CD4-positive, alpha-beta T cell treated with Interleukin-4 for 1 hour (primary cell): ENCODE measurements around the gene PIGZ.
"Not testable (repeated sequence)": the region's sequence is repeated elsewhere in the genome, so short reads cannot be mapped to it uniquely, and the experiment has no call there.

Source experiments
- DNase-seq, 2 donors: peaks; one replicate each; pipeline ENCODE4 v3.0.0-alpha.2; 2020 to 2022

The PIGZ gene

DNA sequence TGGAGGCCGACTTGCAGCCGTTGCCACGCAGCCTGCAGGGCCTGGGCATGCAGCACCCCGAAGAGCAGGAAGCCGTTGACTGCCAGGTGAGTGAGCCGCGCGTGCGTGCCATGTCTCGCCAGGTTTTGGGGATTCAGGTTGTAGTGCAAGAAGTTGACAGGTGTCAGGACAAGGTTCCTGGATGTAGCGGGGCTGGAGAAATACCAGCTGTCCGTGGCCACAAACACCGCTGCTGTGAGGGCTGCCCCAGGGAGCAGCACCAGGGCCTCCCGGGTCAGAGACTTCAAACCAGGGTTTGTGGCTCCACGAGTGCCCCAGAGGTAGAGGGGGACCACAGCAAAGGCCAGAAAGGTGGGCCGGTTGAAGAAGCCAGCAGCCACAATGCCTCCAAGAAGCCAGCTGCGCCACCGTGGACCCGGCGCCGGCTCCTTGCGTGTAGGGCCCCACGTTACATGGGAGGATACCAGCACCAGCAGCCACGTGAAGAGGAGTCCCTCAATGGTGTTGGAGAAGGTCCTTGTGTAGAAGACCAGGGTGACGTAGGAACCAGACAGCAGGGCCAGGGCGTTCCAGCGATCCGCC lies 20.7 kb downstream of the PIGZ start:
- DNase-seq: no peak

DNA sequence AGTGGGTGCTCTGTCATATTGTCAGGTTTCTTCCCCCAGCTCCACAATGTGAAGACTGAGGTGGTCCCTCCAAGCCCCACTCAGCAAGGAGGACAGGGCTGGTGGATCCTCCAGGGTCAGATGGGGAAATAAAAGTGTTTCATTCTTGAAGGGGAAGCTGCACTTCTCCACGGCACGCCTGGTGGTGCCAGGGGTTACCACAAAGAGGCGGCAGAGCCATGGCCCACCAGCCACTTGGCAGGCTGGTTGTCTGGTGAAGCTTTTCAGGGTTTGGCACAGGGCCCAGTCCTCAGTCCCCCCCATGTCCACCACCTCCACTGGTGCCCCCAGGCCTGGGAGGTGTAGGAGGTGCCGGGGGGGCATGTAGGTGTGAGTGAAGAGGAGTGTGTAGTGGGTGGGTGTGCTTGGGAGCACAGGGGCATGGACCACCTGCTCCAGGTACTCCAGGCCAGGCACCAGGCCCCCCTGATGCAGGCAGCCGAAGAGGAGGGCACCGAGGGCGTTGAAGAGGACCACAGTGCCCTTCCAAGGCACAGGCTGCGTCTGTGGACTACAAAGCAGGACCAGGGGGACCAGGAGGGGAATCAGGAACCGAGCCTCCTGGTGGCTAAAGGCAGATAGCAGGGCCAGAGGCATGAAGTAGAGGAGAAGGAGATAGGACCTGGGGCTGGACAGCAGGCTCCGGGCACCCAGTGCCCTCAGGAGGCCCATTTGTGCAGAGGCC lies 21.3 kb downstream of the PIGZ start:
- no peak for DNase-seq

DNA sequence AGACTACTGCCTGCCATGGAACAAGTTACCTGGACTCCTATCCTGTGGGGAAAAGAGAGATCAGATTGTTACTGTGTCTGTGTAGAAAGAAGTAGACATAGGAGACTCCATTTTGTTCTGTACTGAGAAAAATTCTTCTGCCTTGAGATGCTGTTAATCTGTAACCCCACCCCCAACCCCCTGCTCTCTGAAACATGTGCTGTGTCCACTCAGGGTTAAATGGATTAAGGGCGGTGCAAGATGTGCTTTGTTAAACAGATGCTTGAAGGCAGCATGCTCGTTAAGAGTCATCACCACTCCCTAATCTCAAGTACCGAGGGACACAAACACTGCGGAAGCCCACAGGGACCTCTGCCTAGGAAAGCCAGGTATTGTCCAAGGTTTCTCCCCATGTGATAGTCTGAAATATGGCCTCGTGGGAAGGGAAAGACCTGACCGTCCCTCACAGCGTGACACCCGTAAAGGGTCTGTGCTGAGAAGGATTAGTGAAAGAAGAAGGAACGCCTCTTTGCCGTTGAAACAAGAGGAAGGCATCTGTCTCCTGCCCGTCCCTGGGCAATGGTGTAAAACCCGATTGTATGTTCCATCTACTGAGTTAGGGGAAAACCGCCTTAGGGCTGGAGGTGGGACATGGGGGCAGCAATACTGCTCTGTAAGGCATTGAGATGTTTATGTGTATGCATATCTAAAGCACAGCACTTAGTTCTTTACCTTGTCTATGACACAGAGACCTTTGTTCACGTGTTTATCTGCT lies 24.4 kb downstream of the PIGZ start:
- DNase-seq: not testable (repeated sequence)

DNA sequence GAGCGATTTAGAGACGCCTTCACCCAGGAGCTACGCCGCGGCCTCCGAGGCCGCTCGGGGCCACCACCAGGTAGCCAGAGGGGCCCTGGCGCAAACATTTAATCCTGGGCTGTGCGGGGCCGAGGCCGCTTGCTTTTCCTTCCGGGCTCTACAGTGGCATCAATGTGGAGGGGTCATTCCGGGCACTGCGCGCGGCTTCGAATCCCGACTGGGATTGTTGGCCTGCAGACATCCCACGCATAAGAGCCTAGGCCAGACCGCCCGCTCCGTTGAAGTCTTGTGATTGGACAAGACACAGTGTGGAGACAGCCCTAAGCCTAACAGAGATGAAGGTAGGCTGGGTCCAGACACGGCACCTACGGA lies 25.7 kb downstream of the PIGZ start:
- DNase-seq: peak in 1 of 2 donors; percentile 28

DNA sequence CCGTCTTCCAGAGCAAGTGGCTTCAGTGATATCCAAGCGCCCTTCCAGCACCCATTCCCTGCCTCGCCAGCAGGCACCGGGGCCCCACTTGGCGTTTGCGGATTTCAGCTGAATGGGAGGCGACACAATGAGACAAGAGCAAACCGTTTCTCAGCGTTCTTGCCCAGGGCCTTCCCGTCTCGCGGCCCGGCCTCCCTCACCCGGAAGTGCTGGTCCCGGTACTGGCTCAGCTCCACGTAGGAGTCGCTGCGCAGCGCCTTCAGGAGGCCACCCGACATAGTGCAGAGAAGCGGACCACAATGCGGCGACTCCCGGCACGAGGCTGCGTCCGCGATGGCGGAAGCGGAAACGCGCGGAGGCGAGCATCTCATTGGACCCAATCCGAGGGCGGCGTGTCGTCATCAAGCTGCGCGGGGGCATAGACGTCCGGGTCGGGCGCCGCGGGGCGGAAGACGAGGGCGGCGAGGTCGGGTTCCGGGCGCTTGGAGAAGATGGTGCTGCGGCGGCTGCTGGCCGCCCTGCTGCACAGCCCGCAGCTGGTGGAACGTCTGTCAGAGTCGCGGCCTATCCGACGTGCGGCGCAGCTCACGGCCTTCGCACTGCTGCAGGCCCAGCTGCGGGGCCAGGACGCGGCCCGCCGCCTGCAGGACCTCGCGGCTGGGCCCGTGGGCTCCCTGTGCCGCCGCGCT lies 26.3 kb downstream of the PIGZ start, which contains the start of gene NCBP2:
TSS of gene NCBP2 (minus strand) at position 303 of the 689 bp plus-strand sequence. CDS start at position 278, 25 bp downstream.
- DNase-seq: peak; percentile 98 to 99

DNA sequence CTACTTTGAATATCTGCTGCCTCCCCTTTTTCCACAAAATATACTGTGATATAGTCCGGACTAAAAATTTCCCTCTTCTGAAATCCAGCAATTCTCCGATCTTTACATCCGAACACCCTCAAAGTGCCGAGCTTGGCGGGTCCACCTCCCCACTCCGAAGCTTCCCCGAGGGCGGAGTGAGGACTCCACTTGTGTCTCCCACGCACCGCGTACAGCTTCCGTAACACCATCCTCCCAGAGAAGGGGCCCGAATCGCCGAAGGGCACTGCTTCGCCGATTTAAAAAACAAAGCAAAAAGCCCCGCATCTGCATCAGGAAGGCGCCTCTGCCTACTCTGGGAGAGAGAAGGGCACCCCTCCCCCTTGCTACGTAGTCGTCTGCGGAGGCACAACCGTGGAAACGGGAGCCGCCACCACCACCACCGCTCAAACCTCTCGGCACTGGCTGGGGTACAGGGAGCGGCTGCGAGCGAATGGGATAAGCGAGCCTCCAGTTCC lies 26.9 kb downstream of the PIGZ start:
- DNase-seq: peak; percentile 52 to 63

DNA sequence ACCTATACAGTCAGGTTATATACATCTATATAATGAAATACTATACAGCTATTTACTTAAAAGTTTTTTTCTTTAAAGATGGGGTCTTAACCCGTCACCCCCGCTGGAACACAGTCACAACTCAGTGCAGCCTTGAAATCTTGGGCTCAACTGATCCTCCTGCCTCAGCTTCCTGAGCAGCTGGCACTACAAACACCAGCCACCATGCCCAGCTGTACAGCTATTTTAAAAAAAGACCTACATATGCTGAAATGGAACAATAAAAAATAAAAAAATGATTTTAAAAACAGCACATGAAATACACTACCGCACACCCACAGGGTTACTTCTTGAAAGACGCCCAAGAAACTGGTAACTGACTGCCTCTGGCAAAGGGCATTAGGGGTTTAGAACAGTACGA lies 30.1 kb downstream of the PIGZ start:
- no peak for DNase-seq

DNA sequence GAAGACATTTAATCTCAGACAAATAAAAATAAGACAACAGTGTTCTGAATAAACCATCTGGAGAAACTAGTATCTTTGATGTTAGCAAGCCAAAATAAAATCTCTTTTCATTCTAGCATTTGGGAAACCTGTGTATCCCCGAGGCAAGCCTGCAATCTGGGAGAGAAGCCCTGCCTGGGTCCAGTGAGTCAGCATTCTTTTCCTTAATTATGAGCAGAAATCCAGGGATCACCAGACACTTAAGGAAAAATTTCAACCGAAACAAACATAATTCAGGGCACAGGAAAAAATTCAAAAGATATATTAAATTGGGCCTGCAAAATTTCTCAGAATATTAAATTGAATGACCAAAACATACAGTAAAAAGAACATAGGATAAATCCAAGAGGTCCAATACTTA lies 30.5 kb downstream of the PIGZ start:
- no peak for DNase-seq

DNA sequence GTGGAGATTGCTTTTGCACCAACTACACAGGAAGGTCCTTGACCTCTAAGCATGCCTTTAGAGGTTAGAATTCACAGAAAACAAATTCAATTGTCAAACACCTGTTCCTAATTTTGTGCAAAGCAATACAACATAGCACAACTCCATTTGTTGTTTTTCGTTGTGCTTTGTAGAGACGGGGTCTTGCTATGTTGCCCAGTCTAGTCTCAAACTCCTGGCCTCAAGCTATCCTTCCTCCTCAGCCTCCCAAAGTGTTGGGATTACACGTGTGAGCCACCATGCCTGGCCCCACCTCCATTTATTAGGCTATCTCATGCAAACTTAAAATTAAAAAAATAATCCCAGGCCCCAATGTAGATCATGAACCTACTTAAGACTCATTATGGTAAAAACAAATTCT lies 32.3 kb downstream of the PIGZ start:
- no peak for DNase-seq

DNA sequence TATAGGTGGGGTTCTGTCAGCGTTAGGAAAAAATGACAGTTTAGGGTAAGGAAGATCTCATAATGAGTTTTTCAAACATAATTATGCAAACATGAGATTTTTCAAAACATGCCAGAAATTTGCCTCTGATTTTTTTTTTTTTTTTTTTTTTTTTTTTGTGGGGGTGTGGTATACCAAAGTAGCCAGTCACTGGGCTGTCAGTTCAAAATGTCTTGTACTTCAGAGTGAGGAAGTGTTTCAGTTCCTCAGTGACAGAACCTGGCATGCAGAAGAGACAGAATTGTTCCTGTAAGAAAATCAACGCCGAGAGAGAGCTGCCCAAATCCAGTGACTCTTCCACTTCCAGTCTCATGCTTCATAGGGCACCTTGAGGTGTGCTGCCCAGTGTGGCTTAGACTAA lies 36.0 kb downstream of the PIGZ start:
- no peak for DNase-seq

DNA sequence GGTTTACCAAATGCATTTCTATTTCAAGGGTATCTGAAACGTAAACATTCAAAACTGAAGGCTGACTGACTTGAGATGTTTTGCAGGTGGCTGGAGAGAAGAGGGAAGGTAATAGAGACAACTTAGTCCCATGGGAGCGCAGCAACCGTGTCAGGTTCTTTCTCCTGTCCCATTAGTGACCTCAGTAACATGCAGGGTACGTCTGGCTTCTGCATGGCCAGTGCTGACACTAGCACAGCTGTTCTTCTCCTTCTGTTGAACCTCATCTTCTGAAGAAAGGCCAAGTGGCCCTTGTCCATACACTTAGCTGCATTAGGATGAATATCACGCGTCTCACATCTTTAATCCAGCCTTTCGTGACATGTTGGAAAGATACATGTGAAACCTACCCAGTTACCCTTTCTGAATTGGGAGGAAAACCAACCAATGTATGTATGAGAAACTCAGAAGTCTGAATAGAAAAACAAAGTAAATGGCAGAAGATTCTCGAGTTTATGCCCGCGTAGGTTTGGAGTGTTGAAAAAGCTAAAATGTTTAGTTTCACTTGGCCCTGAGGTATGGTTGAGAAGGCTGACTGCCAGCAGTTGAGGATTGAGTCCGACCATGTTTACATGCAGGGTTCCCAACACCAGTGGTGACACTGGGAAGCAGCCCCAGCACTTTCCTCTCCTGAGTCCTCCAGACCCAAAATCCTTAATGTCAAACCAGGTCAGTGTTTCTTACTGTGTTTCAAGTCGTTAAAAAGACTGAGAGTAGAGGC lies 36.6 kb downstream of the PIGZ start:
- DNase-seq: peak in 1 of 2 donors; percentile 21

DNA sequence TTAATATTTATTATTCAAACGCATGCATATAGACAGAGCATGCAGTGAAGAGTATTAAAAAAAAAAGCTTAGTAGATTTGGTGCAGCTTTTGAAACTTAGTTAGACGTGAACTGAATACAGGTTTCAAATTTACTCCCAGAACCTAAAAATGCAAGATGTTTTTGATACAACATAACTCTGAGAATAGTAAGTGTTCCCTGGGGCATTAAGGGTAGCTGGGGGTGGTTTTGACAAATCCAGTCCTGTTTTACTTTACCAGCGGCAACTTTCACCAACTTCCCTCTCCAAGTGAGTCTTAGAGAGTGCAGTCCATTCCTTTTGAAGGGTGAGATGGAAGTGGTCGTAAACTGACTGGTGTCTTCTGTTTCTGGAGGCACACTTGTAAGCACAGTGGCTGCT lies 37.5 kb downstream of the PIGZ start:
- DNase-seq: no peak

DNA sequence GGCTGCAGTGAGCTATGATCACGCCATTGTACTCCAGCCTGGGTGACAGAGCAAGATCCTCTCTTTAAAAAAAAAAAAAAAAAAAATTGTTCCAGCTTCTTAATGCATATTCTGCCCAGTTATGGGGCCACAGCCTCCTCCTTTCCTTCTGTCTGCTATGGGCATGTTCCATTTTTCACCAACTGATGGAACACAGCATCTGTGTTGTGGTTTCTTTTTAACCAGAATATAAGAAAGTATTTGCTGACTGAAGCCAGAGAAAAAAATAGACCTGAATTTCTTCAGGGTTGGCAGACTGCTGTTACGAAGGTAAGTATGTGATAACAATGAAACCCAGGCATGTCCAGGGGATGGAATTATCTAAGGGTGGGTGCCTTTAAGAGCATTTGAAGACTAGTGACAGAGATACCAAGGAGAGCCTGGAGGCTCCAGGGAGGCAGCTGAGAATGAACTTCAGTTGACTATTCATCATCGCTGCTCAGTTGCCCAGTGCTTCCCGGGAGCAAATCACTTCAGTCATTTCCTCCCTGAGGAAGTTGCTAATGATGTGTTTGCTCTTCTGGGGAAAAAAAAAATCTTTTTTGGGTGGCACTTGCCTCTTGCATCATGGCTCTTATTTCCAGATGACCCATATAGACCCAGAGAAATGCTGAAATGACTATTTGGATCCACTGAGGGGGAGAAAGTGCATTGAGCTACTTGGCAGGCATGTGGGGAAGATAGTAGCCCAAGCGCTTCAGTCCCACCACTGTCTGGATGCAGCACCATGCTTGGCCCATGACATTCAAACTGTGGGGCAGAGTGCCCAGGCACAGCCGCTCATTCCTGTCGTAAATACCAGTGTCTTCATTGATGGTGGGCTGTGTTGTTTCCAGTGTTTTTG lies 40.8 kb downstream of the PIGZ start:
- DNase-seq: no peak

DNA sequence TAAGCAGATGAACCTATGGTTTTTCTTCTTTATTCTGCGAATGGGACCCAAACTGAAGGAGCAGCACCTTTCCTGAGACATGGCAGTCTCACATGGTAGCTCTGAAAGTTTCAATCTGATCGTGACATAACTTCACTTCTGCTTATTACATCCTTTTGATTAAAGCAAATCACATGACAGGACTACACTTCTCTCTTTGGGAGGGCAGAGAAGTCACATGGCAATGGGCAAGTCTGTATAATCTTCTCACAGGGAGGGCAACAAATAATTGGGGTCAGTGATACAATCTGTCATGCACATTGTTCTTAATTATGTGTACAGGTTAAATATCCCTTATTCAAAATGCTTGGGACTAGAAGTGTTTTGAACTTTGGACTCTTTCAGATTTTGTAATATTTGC lies 47.9 kb downstream of the PIGZ start:
- no peak for DNase-seq

DNA sequence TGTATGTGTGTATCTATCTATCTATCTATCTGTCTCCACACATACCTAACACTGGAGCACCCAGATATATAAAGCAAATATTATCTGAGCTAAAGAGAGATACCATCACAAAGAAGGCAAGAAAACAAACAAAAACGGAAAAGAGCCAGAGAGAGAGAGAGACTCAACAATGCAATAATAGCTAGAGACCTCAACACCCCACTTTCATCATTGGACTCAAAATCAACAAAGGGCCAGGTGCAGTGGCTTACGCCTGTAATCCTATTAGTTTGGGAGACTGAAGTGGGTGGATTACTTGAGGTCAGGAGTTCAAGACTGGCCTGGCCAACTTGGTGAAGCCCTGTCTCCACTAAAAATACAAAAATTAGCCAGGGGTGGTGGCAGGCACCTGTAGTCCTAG lies 49.7 kb downstream of the PIGZ start:
- DNase-seq: no peak

DNA sequence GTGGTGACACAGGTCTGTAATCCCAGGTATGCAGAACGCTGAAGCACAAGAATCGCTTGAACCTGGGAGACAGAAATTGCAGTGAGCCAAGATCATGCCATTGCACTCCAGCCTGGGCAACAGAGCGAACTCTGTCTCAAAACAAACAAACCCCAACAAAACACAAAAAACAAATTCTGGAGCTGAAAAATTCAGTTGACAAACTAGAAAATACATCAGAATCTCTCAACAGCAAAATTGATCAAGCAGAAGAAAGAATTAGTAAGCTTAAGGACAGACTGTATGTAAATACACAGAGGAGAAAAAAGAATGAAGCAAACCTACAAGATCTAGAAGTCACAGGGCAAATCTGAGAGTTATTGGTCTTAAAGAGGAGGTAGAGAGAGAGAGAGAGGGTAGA lies 51.6 kb downstream of the PIGZ start:
- no peak for DNase-seq

DNA sequence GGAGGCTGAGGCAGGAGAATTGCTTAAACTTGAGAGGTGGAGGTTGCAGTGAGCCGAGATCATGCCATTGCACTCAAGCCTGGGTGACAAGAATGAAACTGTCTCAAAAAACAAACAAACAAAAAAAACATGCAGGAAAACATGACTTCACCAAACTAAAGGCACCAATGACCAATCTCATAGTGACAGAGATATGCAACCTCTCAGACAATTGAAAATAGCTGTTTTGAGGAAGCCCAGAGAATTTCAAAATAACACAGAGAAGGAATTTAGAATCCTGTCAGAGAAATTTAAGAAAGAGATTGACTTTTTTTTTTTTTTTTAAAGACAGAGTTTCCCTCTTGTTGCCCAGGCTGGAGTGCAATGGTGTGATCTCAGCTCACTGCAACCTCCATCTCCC lies 52.4 kb downstream of the PIGZ start:
- no peak for DNase-seq

DNA sequence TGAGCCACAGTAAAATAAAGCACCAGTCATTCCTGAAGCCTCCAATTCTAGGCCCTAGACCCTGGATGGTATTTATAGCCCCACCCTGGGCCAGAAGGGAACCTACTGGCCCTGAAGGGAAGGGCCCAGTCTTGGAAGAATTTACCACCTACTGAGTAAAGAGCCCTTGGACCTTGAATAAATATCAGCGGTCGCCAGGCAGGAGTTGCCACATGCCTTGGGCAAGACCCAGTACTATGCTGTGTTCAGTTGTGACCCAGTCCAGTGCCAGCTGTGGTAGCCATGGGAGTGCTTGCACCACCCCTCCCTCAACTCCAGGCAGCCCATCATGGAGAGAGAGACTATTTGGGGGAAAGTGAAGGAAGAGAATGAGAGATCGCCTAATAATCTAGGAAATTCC lies 53.3 kb downstream of the PIGZ start:
- DNase-seq: no peak

DNA sequence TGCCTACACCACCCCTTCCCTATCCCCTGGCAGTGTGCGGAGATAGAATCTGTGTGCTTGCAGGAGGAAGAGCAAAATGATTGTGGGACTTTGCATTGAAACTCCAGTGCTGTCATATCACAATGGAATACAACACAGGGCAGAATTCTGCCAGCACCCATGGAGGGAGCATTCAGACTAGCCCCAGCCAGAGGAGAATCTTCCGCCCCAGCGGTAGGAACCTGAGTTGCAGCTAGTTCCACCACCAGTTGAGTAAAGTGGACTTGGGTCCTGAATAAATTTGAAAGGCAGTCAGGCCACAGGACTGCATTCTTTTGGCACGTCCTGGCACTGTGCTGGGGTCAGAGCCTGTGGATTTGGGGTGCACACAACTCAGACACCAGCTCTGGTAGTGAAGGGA lies 53.8 kb downstream of the PIGZ start:
- DNase-seq: no peak

DNA sequence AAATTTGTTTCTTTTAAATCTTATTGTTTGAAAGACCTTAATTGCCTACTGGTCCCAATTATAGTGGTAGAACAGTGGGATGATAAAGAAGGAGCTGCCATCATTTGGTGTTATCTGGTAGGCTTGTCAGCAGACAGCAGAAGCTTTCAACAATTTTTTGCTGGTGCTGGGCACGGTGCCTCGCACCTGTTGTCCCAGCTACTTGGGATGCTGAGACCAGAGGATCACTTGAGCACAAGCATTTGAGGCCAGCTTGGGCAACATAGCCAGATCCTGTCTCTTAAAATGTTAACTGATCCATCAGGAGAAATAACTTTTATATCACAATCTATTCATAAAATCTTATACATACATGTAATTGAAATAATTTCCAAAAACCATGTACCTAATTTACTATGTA lies 64.9 kb downstream of the PIGZ start:
- DNase-seq: no peak

DNA sequence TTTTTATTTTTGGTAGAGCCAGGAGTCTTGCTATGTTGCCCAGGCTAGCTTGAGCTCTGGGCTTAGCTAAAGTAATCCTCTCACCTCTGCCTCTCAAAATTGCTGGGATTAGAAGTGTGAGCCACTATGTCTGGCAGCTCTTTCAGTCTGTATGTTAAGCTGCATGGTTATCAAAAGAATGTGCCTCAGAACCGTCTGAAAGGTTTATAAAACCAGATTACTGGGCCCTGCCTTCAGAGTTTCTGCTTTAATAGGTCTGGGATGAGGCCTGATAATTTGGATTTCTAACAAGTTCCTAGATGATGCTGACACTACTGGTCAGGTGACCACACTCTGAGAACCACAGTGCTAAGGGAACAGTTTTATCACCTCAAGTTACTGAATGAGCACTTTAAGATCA lies 66.3 kb downstream of the PIGZ start:
- DNase-seq: no peak

DNA sequence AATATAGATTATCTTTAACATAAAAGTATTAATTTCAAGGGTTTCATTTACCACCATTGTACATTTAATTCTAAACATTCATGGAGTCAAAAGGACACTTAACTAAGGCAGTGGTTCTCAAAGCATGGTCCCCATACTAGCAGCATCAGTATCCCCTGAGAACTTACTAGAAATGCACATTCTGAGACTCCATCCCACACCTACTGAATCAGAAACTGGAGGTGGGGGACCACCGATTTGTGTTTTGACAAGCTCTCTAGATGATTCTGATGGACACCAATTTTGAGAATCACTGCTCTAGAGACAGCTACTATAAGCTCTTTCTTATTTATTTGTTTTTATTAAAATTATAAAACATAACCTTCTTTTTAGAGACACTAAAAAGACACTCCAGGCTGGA lies 66.9 kb downstream of the PIGZ start:
- no peak for DNase-seq
